ENCODE data around the gene USP47.

GRCh38 chr11:11865449-11865848, 23.7 kb downstream of the USP47 start:
- TF ChIP-seq CTCF (IDR thresholded peaks at IDR 0.05) (no peak), POLR2AphosphoS5 (IDR thresholded peaks at IDR 0.05; ENCODE audit: low read depth, low read length) (no peak), REST (IDR thresholded peaks at IDR 0.05; ENCODE audit: insufficient read depth in 1 of 2, low read depth in 2 of 2, low read length in 1 of 2) (no peak)

Measured in Panc1 (cell line).